Measurements from ENCODE around the gene PDYN. TPM values are rescaled to one million over a fixed set of nuclear protein-coding genes. Genes with fewer than 3 reads are reported as not detected.

Gene PDYN
- total and polyA plus RNA-seq, 10 of the 15 experiments (the other 5 are each of a cell fraction or from before 2014, with no cell fraction given) = not detected

DNA sequence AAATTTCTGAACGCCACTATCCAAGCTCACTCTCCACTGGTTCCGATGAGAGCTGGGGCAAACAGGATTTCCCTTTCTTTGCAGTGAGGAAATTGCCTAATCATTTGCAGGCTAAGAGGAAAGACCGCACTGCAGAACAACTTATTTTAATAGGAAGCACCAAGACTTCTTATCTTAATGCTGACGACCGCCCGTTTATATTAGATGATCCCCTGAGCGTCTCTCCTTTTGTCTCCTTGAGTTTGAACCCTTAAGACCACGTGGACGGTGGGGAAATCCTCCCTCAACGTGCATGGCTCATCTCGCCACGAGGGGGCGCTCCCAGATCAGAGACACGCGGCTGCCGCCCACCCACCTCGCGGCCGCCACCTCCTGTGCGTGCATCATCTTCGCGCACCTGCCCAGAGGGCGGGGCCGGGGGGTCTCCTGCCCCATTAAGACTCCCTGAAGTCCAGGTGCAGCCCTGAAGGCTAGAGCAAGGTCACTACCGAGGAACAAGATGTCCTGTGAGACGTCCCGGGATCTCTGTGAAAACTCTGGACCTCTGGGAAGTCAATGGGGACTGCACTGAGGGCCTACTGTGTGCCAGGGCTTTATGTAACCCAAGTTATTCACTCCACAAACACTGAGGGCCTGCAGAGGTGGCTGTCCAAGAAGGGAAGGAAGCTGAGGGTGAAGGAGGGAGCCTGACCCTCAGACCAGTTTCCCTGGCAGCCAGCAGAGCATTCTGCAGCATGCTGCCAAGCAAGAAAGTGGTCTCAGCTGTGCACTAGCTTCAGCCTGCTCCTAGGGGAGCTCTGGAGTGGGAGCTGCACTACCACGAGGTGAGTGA, 28.1 kb downstream of the PDYN start:
- Histone ChIP-seq H2AFZ (ENCODE audit: control insufficient read depth, low read depth, low read length) (peak overlapping the region; percentile 53), H3K9ac (ENCODE audit: control insufficient read depth, insufficient read depth, low read length) (no peak overlapping the region), H3K4me1 (ENCODE audit: control insufficient read depth, insufficient read depth, low read length) (no peaks in the 10 kb centered on the region; the same call in 1 of the 2 replicates), H3K4me3 (no peak overlapping the region), H3K4me2 (ENCODE audit: control insufficient read depth, insufficient read depth) (peak overlapping the region; percentile 17; the same call in 1 of the 2 replicates), H3K27me3 (replicated peaks in 1 of 2; ENCODE audit: control insufficient read depth in 2 of 2, insufficient read depth in 2 of 2, low read length in 1 of 2) (peaks cover 0 to 3% of the 10 kb centered on the region in 2 experiments; a peak in 3 of 4 replicates), H4K20me1 (ENCODE audit: control insufficient read depth, insufficient read depth) (no peaks in the 10 kb centered on the region), H3K27ac (ENCODE audit: control insufficient read depth, insufficient read depth) (no peak overlapping the region), H3K9me3 (replicated peaks; ENCODE audit: control insufficient read depth, insufficient read depth, low read length) (no peaks in the 10 kb centered on the region; the same call in 2 of the 3 replicates), H3K36me3 (ENCODE audit: control insufficient read depth in 2 of 2, insufficient read depth in 2 of 2, low read length in 1 of 2) (no peaks in the 10 kb centered on the region), H3K79me2 (ENCODE audit: control insufficient read depth, insufficient read depth, low read length) (no peaks in the 10 kb centered on the region)
- FAIRE-seq (no peak), ATAC-seq (peak; percentile 97), DNase-seq (ENCODE audit: low read depth, low spot score) (peak; percentile 19)
- ChIA-PET CTCF (interaction anchor here (0.6 to 4.4 kb wide), 35 partner anchors 10 to 515 kb away, joined by 3 to 46 read pairs (median 4); no protein-coding TSS in a partner anchor), POLR2A (no interaction called here), SMC1A (ENCODE audit: uncharacterized antibody, unreplicated experiment) (interaction anchor here (0.6 to 2.7 kb wide), 17 partner anchors 10 to 486 kb away, joined by 3 to 18 read pairs (median 6); no protein-coding TSS in a partner anchor), RAD21 (ENCODE audit: unreplicated experiment) (interaction anchor here (0.9 to 3.0 kb wide), 6 partner anchors 59 to 210 kb away, joined by 3 to 30 read pairs (median 3); no protein-coding TSS in a partner anchor)
- BruUV-seq (replicated peaks) = no TSS peak
- intact Hi-C loops (cut with micrococcal nuclease; ENCODE audit: unreplicated experiment) (loop anchor here (1.0 to 5.0 kb wide), 3 partner anchors 201 to 487 kb away; no protein-coding TSS in a partner anchor), in situ Hi-C loops (cut with MboI) (loop anchor here (5.0 kb wide), 1 partner anchor 207 kb away; no protein-coding TSS in a partner anchor)
- 2% methylated on average over 28 of the region's 28 CpGs for WGBS (ENCODE audit: insufficient coverage, insufficient replicate concordance, low lambda C conversion rate, missing lambda C conversion rate)
- no peak for TF ChIP-seq LARP7 (IDR thresholded peaks at IDR 0.05)
- TF ChIP-seq POLR2AphosphoS2 (IDR thresholded peaks at IDR 0.05; ENCODE audit: low read depth, low read length) = no peak
- TF ChIP-seq, protein P1, sequence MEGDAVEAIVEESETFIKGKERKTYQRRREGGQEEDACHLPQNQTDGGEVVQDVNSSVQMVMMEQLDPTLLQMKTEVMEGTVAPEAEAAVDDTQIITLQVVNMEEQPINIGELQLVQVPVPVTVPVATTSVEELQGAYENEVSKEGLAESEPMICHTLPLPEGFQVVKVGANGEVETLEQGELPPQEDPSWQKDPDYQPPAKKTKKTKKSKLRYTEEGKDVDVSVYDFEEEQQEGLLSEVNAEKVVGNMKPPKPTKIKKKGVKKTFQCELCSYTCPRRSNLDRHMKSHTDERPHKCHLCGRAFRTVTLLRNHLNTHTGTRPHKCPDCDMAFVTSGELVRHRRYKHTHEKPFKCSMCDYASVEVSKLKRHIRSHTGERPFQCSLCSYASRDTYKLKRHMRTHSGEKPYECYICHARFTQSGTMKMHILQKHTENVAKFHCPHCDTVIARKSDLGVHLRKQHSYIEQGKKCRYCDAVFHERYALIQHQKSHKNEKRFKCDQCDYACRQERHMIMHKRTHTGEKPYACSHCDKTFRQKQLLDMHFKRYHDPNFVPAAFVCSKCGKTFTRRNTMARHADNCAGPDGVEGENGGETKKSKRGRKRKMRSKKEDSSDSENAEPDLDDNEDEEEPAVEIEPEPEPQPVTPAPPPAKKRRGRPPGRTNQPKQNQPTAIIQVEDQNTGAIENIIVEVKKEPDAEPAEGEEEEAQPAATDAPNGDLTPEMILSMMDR (IDR thresholded peaks at IDR 0.05 in 2 of 3, conservative IDR thresholded peaks at IDR 0.05 in 1 of 3; ENCODE audit: control insufficient read depth in 2 of 3, extremely low read depth in 1 of 3, insufficient read depth in 1 of 3, low read depth in 3 of 3, low read length in 3 of 3) = peak; percentile 92 to 95 (median 92)
- TF ChIP-seq WRNIP1 (IDR thresholded peaks at IDR 0.05; ENCODE audit: borderline replicate concordance, low read depth, low read length) = no peak
- 0 out of 2 replicates have a peak, but pooled peaks have one; percentile 40 for TF ChIP-seq TCF12 (IDR thresholded peaks at IDR 0.05; ENCODE audit: low read depth, low read length)
- peak; percentile 77 for TF ChIP-seq DPF2 (IDR thresholded peaks at IDR 0.05)
- TF ChIP-seq MAX (IDR thresholded peaks at IDR 0.05; ENCODE audit: low read depth, low read length) = peak; percentile 92
- peak; percentile 35; the same call in 1 of the 2 replicates for TF ChIP-seq RB1 (IDR thresholded peaks at IDR 0.05; ENCODE audit: borderline replicate concordance)
- TF ChIP-seq BHLHE40 (IDR thresholded peaks at IDR 0.05; ENCODE audit: borderline replicate concordance in 1 of 2, low read depth in 2 of 2, low read length in 1 of 2) = peak; percentile 28 to 65; a peak in 3 of 4 replicates
- TF ChIP-seq SMC3 (IDR thresholded peaks at IDR 0.05; ENCODE audit: borderline replicate concordance, low read length) = peak; percentile 85
- no peak for TF ChIP-seq EP300 (IDR thresholded peaks at IDR 0.05; ENCODE audit: borderline replicate concordance in 1 of 2, control insufficient read depth in 1 of 2, low read depth in 2 of 2, low read length in 2 of 2)
- peak; percentile 63; the same call in 1 of the 2 replicates for TF ChIP-seq CREM (IDR thresholded peaks at IDR 0.05; ENCODE audit: low read depth)
- TF ChIP-seq ZBTB33 (IDR thresholded peaks at IDR 0.05) = no peak
- peak; percentile 84 for TF ChIP-seq RAD21 (IDR thresholded peaks at IDR 0.05; ENCODE audit: insufficient read depth, low read depth, low read length)
- TF ChIP-seq RAD51 (IDR thresholded peaks at IDR 0.05) = peak; percentile 86; the same call in 1 of the 2 replicates
- 0 out of 2 replicates have a peak, but pooled peaks have one; percentile 20 for TF ChIP-seq IKZF1 (conservative IDR thresholded peaks at IDR 0.05)
- peak; percentile 60 for TF ChIP-seq CREB1 (IDR thresholded peaks at IDR 0.05; ENCODE audit: low read depth)

Data from GM12878 (cell line).